AG04450 (cell line): ENCODE results near the gene ACAD11. TPM values are rescaled to one million over a fixed set of nuclear protein-coding genes. Genes with fewer than 3 reads are reported as not detected.

Experiments
- CTCF ChIA-PET: fragments of 300-600, 350-600 bp; formaldehyde crosslinking; extraction: SDS; loops from one replicate; lab custom pipeline; 2022; ENCODE audit warnings: antibody characterized with exemption, inconsistent platforms; lab: Charles Lee
- POLR2A ChIA-PET: fragments of 350-600 bp; formaldehyde crosslinking; extraction: SDS; loops from one replicate; lab custom pipeline; 2021; ENCODE audit warnings: antibody characterized with exemption, inconsistent platforms; lab: Yijun Ruan, JAX
- DNase-seq: peaks from one replicate; pipeline ENCODE4 v3.0.0-alpha.2; 2011; ENCODE audit warnings: low read depth, low spot score
- H3K27ac ChIP-seq: one replicate; pipeline ENCODE4 v1.5.1; 2012; ENCODE audit warnings: low read depth, low read length, control low read depth
- H3K27me3 ChIP-seq: one replicate; pipeline ENCODE4 v1.6.0; 2012; ENCODE audit warnings: low read length; ENCODE audit not compliant: control insufficient read depth, insufficient read depth
- H3K4me3 ChIP-seq: 2 replicates; pipeline ENCODE4 v1.5.1; 2011; ENCODE audit warnings: mild to moderate bottlenecking, low read depth, low read length, control low read depth
- H3K9me3 ChIP-seq: 2 replicates; pipeline ENCODE4 v1.5.1; 2012; ENCODE audit warnings: low read length; ENCODE audit not compliant: control insufficient read depth, insufficient read depth
- CTCF ChIP-seq: IDR thresholded peaks from 2 replicates; pipeline ENCODE4 v1.5.1; 2011; ENCODE audit warnings: low read depth, low read length, control low read depth, inconsistent platforms
- polyA plus RNA-seq: library from polyadenylated mRNA; depleted of rRNA; stranded (reverse); fragments of >200 nt; gene quantifications from 2 replicates; pipeline ENCODE4 v1.2.3, GENCODE V29; 2011

The ACAD11 gene
- polyA plus RNA-seq, 1 experiment: 23.3 TPM

GRCh38 chr3:132626955-132627354, 32.7 kb downstream of the ACAD11 start:
- no peaks in the 10 kb centered on the region for H3K9me3 ChIP-seq
- POLR2A ChIA-PET: no interaction called here
- H3K27ac ChIP-seq: no peak overlapping the region
- TF ChIP-seq CTCF: no peak
- no peak for DNase-seq
- CTCF ChIA-PET: interaction anchor here (1.3 to 2.3 kb wide), 2 partner anchors 15 to 91 kb away, joined by 5 to 9 read pairs; no protein-coding TSS in a partner anchor
- no peaks in the 10 kb centered on the region for H3K27me3 ChIP-seq
- H3K4me3 ChIP-seq: no peak overlapping the region

- ChIA-PET POLR2A (no interaction called here), CTCF (interaction anchor here (2.3 kb wide), 1 partner anchor 90 kb away, joined by 9 read pairs; no protein-coding TSS in a partner anchor)
- Histone ChIP-seq H3K4me3 (no peak overlapping the region), H3K27ac (no peak overlapping the region), H3K9me3 (no peaks in the 10 kb centered on the region), H3K27me3 (no peaks in the 10 kb centered on the region)
- TF ChIP-seq CTCF: no peak
- no peak for DNase-seq
Measured at GRCh38 chr3:132625613-132626012, 34.0 kb downstream of the ACAD11 start.

- H3K9me3 ChIP-seq: no peaks in the 10 kb centered on the region
- ChIA-PET POLR2A (no interaction called here), CTCF (interaction anchor here (0.7 kb wide), 1 partner anchor 88 kb away, joined by 3 read pairs; no protein-coding TSS in a partner anchor)
- DNase-seq: no peak
- H3K27ac ChIP-seq: no peak overlapping the region
- H3K4me3 ChIP-seq: no peak overlapping the region
- no peaks in the 10 kb centered on the region for H3K27me3 ChIP-seq
- no peak for TF ChIP-seq CTCF
Measured at GRCh38 chr3:132624790-132625189, 34.8 kb downstream of the ACAD11 start.

- DNase-seq: no peak
- ChIA-PET CTCF (interaction anchor here (0.6 to 2.1 kb wide), 2 partner anchors 88 to 205 kb away, joined by 4 to 7 read pairs; no protein-coding TSS in a partner anchor), POLR2A (no interaction called here)
- H3K9me3 ChIP-seq: no peaks in the 10 kb centered on the region
- no peak for TF ChIP-seq CTCF
- no peaks in the 10 kb centered on the region for H3K27me3 ChIP-seq
- H3K4me3 ChIP-seq: no peak overlapping the region
- no peak overlapping the region for H3K27ac ChIP-seq
Measured at GRCh38 chr3:132623646-132624045, 36.0 kb downstream of the ACAD11 start.

GRCh38 chr3:132622761-132623160, 36.8 kb downstream of the ACAD11 start:
- DNase-seq: no peak
- ChIA-PET POLR2A (no interaction called here), CTCF (interaction anchor here (2.1 kb wide), 1 partner anchor 87 kb away, joined by 7 read pairs; no protein-coding TSS in a partner anchor)
- Histone ChIP-seq H3K27ac (no peak overlapping the region), H3K27me3 (no peaks in the 10 kb centered on the region), H3K9me3 (no peaks in the 10 kb centered on the region), H3K4me3 (no peak overlapping the region)
- no peak for TF ChIP-seq CTCF
